ENCODE measurements around the gene ZNF468. TPM values are rescaled to one million over a fixed set of nuclear protein-coding genes. Genes with fewer than 3 reads are reported as not detected.
"Not testable (repeated sequence)": the region's sequence is repeated elsewhere in the genome, so short reads cannot be mapped to it uniquely, and the experiment has no call there.

The ZNF468 gene
- total and polyA plus RNA-seq, 2 donors (not counting 3 experiments of a cell fraction or from before 2014, with no cell fraction given): 6.3 to 12.6 TPM

GRCh38 chr19:52901842-52902241, 44.4 kb upstream of the ZNF468 start:
- dilution Hi-C loops (cut with MboI; ENCODE audit: extremely low pct_ligation_motif_present, low sequenced_read_pairs): no loop called here

GRCh38 chr19:52898596-52898995, 41.2 kb upstream of the ZNF468 start:
- POLR2A ChIA-PET: interaction anchor here (0.7 kb wide), 1 partner anchor 709 kb away, joined by 3 read pairs; the partner anchor contains the start of gene PPP2R1A
- DNase-seq (ENCODE audit: low read depth, low spot score); H3K27ac ChIP-seq (ENCODE audit: insufficient read depth, low read depth, low read length); H3K4me2 ChIP-seq (ENCODE audit: insufficient read depth, low read length); CTCF ChIA-PET; H3K9ac ChIP-seq (replicated peaks; ENCODE audit: extremely low read depth, insufficient read depth, low read length); H3K9me1 ChIP-seq (replicated peaks; ENCODE audit: control insufficient read depth, extremely low read depth, insufficient read depth, low read length); H3K4me1 ChIP-seq (ENCODE audit: control insufficient read depth, extremely low read depth, insufficient read depth, low read length); H3K27me3 ChIP-seq (ENCODE audit: control insufficient read depth in 2 of 2, insufficient read depth in 2 of 2, low read length in 2 of 2); H3K36me3 ChIP-seq (ENCODE audit: control insufficient read depth in 2 of 2, extremely low read depth in 1 of 2, insufficient read depth in 2 of 2, low read length in 2 of 2); H2AFZ ChIP-seq (ENCODE audit: low read depth, low read length); H4K20me1 ChIP-seq (replicated peaks; ENCODE audit: control insufficient read depth, extremely low read depth, insufficient read depth, low read length); H3K4me3 ChIP-seq (replicated peaks in 1 of 3; ENCODE audit: insufficient read depth in 1 of 3, low read depth in 1 of 3, low read length in 3 of 3); H3K79me2 ChIP-seq (ENCODE audit: control insufficient read depth, insufficient read depth, low read length); BruUV-seq (replicated peaks); dilution Hi-C loops (cut with MboI; ENCODE audit: extremely low pct_ligation_motif_present, low sequenced_read_pairs); H3K9me3 ChIP-seq (replicated peaks; ENCODE audit: control insufficient read depth, insufficient read depth, low read length); FAIRE-seq: not testable (repeated sequence)
- intact Hi-C loops (cut with micrococcal nuclease): loop anchor here (5.0 kb wide), 2 partner anchors 161 to 204 kb away; partner anchors contain the start of genes ZNF160 and ZNF611

More at GRCh38 chr19:52901842-52902241, 44.4 kb upstream of the ZNF468 start:
- FAIRE-seq: no peak
- Histone ChIP-seq H3K27me3 (ENCODE audit: control insufficient read depth in 2 of 2, insufficient read depth in 2 of 2, low read length in 2 of 2) (no peaks in the 10 kb centered on the region), H4K20me1 (replicated peaks; ENCODE audit: control insufficient read depth, extremely low read depth, insufficient read depth, low read length) (no peaks in the 10 kb centered on the region), H3K4me1 (ENCODE audit: control insufficient read depth, extremely low read depth, insufficient read depth, low read length) (peaks cover 3% of the 10 kb centered on the region), H3K4me2 (ENCODE audit: insufficient read depth, low read length) (no peak overlapping the region), H3K79me2 (ENCODE audit: control insufficient read depth, insufficient read depth, low read length) (no peaks in the 10 kb centered on the region), H2AFZ (ENCODE audit: low read depth, low read length) (no peak overlapping the region), H3K9me3 (replicated peaks; ENCODE audit: control insufficient read depth, insufficient read depth, low read length) (no peaks in the 10 kb centered on the region), H3K36me3 (ENCODE audit: control insufficient read depth in 2 of 2, extremely low read depth in 1 of 2, insufficient read depth in 2 of 2, low read length in 2 of 2) (no peaks in the 10 kb centered on the region), H3K27ac (ENCODE audit: insufficient read depth, low read depth, low read length) (no peak overlapping the region), H3K9ac (replicated peaks; ENCODE audit: extremely low read depth, insufficient read depth, low read length) (no peak overlapping the region), H3K9me1 (replicated peaks; ENCODE audit: control insufficient read depth, extremely low read depth, insufficient read depth, low read length) (no peaks in the 10 kb centered on the region), H3K4me3 (replicated peaks in 1 of 3; ENCODE audit: insufficient read depth in 1 of 3, low read depth in 1 of 3, low read length in 3 of 3) (no peak overlapping the region)
- TF ChIP-seq EZH2 (IDR thresholded peaks at IDR 0.05; ENCODE audit: borderline replicate concordance, low read depth, low read length, severe bottlenecking): no peak
- no peak for TF ChIP-seq JUN (IDR thresholded peaks at IDR 0.05; ENCODE audit: borderline replicate concordance, insufficient read depth, insufficient read length, low read depth)
- no peak for TF ChIP-seq POLR2AphosphoS5 (IDR thresholded peaks at IDR 0.05; ENCODE audit: insufficient read depth, low read depth, low read length)
- no peak for TF ChIP-seq FOS (IDR thresholded peaks at IDR 0.05; ENCODE audit: borderline replicate concordance, insufficient read depth, low read length)
- no peak for TF ChIP-seq MAX (IDR thresholded peaks at IDR 0.05; ENCODE audit: insufficient read depth, insufficient read length)
- TF ChIP-seq GATA2 (IDR thresholded peaks at IDR 0.05; ENCODE audit: insufficient read depth, insufficient read length, low read depth, low read length): no peak
- no peak for TF ChIP-seq POLR2A (IDR thresholded peaks at IDR 0.05; ENCODE audit: low read depth, low read length)
- BruUV-seq (replicated peaks): no TSS peak
- ChIA-PET CTCF (no interaction called here), POLR2A (interaction anchor here (0.6 kb wide), 1 partner anchor 375 kb away, joined by 5 read pairs; no protein-coding TSS in a partner anchor)
- DNase-seq (ENCODE audit: low read depth, low spot score): no peak
- intact Hi-C loops (cut with micrococcal nuclease): no loop called here

Data from endothelial cell of umbilical vein (primary cell).